GM10266 (cell line): ENCODE results near the gene BCO1.

ENCODE experiments used
- DNase-seq: peaks from one replicate; pipeline ENCODE4 v3.0.0; 2012; ENCODE audit errors: extremely low spot score
- TF ChIP-seq, protein P1 (sequence below): IDR thresholded peaks from 2 replicates; pipeline ENCODE4 v1.5.1; 2012; ENCODE audit warnings: mild to moderate bottlenecking, low read depth; ENCODE audit not compliant: control insufficient read depth, insufficient read depth; ENCODE audit errors: missing control alignments

The BCO1 gene

DNA sequence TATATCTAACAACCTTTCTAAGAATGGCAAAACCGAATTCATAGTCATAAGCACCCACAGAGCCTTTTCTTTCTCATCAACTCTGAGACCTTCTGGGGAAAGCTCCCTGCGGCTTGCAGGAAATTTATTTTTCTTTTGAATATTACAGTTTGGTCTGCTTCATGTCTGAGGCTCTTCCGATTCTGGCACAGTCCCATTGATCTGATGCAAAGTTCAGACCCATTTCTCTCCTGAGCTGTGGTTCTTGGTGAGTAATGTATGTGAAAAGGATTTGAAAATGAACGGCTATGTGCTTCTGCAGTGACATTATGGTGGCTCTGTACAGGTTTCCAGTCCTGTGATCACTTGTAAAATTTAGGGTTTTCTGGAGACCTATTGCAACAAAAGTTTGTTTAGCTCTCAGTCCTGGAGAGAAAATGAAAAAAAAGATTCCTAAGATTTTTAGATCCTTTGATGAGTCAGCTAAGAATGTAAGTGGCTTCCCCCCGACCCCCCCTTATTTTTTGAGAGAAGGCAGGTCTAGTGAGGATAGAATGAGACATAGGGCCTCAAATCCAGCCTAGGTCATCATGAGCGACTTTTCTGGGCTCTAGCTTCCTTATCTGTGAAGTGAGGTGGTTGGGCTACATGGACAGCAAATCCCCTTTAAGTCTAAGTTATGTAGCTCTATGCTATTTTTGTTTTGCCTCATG lies 80.9 kb downstream of the BCO1 start:
- DNase-seq: no peak
- TF ChIP-seq, protein P1, sequence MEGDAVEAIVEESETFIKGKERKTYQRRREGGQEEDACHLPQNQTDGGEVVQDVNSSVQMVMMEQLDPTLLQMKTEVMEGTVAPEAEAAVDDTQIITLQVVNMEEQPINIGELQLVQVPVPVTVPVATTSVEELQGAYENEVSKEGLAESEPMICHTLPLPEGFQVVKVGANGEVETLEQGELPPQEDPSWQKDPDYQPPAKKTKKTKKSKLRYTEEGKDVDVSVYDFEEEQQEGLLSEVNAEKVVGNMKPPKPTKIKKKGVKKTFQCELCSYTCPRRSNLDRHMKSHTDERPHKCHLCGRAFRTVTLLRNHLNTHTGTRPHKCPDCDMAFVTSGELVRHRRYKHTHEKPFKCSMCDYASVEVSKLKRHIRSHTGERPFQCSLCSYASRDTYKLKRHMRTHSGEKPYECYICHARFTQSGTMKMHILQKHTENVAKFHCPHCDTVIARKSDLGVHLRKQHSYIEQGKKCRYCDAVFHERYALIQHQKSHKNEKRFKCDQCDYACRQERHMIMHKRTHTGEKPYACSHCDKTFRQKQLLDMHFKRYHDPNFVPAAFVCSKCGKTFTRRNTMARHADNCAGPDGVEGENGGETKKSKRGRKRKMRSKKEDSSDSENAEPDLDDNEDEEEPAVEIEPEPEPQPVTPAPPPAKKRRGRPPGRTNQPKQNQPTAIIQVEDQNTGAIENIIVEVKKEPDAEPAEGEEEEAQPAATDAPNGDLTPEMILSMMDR: no peak

DNA sequence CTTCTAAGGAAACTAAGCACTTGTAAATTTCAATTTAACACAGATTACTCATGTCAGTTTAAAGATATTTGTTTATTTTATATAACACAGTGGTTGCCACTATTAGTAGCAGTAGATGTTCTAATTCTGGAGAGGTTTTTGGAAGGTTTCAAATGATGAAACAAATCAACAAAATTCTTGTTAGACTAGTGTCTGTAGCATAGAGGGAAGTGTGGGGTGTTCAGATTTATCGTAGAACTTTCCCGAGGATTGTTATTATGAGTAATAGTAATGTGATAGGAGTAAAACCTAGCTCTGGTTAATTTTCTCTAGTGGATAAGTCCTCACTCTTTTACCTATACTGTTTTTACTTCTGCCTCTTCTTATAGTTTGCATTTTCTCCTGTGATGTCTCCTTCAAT lies 82.5 kb downstream of the BCO1 start:
- TF ChIP-seq, protein P1: no peak
- DNase-seq: no peak

DNA sequence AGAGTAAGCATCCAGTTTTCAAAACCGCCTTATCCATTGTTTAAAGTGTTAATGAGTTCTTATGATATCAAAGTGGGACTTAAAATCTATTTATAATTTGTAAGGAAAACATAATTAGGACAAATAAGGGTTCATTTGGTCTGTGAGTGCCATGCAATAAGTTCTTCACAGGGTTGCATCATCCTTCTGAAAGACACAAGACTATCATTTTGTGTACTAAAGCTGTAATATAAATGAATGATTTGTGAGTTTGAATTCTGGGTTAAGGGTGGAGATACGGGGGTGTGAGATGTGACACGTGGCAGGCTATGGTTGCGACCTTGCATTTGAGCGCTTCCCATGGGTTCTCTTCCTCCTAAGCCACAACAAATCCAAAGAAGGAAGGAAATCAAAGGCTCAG lies 83.0 kb downstream of the BCO1 start:
- TF ChIP-seq, protein P1: no peak
- DNase-seq: no peak

DNA sequence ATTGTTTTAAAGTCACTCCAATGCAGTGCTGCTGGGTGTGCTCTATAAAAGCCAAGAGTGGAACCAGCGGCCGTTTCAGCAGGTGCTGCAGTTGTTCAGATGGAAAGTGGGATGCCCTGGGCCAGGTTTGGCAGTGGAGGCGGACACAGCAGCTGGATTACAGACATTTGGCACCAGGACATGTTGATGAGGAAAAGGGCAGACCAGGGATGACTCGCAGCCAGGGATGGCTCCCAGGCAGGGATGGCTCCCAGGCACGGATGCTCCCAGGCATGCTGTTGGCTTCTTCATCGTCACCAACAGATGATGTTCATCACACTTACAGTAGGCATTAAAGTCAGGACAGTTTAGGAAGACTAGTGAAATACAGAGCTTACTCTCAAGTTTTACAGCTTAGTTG lies 86.3 kb downstream of the BCO1 start:
- TF ChIP-seq, protein P1: no peak
- DNase-seq: no peak

DNA sequence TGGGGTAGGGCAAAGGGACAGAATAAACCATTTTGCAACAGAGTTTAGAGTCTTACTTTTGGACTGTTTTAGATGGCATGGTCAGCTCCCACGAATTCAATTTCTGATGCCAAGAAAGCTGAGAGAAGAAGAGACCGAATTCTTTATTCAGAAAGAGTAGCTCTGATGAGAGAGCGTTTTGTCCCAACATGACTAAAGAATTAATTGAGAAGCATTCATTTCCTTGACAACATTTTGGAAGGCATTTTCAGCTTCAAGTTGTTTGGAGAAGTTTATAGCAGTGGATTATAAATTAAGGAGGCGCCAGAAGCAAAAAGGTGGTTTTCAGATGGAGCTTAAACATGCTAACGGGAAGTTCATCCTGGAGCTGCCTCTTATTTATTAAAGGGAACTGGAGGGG lies 88.5 kb downstream of the BCO1 start:
- DNase-seq: no peak
- TF ChIP-seq, protein P1: no peak

DNA sequence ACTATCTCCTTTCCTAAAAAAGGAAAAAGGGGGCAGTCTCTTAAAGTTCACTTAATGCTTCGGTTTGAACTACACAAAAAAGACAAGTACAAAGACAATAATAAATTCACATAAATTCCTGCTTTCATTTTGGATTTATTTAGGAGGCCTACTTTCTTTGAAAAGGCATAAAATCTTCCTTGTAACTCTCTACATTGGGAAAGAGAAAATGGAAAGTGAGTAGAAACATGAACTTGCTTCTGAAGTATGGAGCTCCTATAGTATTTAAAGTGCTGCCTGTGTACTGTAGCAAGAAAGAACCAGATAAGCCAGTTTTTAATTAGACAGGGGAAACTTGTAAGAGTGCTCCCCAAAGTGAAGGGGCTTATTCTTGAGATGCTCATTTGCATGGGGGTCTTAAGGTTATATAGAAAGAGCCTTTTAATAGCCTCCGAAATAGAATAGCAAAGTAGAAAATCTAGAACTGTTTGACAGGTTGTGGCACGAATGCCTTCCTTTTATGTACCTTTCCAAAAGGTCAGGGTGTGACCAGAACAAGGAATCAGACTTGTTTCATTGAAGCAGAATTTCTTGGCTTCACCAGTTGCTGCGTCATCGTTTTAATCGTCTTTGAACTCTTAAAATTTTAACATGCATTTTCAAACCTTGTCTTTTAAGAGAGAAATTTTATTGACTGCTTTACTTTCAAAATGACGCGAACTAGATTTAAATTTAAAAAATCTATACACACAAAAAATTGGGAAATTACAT lies 89.1 kb downstream of the BCO1 start:
- DNase-seq: no peak
- TF ChIP-seq, protein P1: no peak

DNA sequence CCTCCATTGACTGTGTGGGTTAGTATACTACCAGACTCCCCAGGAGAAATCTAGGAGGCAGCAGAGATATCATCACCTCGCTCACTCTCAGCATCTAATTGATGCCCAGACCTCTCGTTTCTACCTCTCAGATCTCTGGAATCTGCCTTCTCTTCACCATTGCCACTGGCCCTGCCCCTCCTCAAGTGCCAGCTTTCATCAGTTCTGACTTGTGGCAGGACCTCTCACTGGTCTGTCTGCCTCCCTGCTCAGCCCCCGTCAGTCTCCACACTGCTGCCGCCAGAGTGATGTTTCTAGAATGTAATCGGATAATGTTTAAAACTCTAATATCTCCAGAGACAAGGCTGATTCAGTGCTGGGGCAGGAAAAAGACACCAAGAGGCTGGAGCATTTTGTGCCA lies 91.5 kb downstream of the BCO1 start:
- DNase-seq: no peak
- TF ChIP-seq, protein P1: no peak
